ENCODE measurements around the gene NR2F2. TPM values are rescaled to one million over a fixed set of nuclear protein-coding genes. Genes with fewer than 3 reads are reported as not detected.
A peak's percentile ranks its signal among the peaks of the same experiment; 100 is the strongest.

NR2F2 gene
- total and polyA plus RNA-seq, 2 of the 13 experiments (the other 11 are each of a cell fraction or from before 2014, with no cell fraction given), result 3.5 to 4.7 TPM

DNA sequence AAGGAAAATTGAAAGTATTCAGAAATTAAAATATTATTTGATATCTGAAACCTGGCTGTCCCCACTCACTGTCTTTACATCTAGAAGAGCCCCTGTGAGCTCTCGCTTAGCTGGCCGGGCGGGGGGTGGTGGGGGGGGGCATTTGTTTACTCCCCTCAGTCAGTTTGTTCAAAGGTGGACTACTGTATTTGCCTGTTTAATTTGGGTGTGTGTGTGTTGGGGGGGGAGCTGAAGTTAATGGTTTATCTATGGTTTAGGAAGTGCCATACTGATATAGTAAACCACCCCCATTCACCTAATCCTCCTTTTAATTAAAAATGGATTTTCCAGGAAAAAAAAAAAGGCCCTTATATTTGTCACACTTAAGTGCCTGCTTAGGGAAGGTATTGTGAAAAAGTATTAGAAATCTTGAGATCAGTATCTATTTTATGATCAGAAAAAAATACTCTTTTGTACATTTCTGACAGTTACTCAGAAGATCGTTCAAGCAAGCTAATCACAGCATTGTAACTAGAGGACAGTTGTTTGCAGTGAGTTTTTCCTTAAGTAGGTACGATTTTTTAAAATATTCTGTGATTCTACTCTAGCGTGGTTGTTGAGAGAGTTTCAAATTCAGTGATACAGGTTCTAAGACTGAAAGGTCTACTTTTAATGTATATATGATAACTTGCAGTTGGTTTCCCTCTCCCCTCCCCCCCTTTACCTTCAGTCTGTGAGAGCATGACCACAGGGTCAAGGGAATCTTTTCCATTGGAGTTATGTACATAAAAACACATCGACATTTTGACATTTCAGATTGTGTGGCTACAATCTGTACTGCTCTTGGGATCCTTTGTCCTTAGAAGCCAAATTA, 8.5 kb downstream of the NR2F2 start (continued):
- TF ChIP-seq, protein P1, sequence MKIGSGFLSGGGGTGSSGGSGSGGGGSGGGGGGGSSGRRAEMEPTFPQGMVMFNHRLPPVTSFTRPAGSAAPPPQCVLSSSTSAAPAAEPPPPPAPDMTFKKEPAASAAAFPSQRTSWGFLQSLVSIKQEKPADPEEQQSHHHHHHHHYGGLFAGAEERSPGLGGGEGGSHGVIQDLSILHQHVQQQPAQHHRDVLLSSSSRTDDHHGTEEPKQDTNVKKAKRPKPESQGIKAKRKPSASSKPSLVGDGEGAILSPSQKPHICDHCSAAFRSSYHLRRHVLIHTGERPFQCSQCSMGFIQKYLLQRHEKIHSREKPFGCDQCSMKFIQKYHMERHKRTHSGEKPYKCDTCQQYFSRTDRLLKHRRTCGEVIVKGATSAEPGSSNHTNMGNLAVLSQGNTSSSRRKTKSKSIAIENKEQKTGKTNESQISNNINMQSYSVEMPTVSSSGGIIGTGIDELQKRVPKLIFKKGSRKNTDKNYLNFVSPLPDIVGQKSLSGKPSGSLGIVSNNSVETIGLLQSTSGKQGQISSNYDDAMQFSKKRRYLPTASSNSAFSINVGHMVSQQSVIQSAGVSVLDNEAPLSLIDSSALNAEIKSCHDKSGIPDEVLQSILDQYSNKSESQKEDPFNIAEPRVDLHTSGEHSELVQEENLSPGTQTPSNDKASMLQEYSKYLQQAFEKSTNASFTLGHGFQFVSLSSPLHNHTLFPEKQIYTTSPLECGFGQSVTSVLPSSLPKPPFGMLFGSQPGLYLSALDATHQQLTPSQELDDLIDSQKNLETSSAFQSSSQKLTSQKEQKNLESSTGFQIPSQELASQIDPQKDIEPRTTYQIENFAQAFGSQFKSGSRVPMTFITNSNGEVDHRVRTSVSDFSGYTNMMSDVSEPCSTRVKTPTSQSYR (CRISPR knock-in tag; IDR thresholded peaks at IDR 0.05; ENCODE audit: borderline replicate concordance), result peak; percentile 91
- TF ChIP-seq, protein P2, sequence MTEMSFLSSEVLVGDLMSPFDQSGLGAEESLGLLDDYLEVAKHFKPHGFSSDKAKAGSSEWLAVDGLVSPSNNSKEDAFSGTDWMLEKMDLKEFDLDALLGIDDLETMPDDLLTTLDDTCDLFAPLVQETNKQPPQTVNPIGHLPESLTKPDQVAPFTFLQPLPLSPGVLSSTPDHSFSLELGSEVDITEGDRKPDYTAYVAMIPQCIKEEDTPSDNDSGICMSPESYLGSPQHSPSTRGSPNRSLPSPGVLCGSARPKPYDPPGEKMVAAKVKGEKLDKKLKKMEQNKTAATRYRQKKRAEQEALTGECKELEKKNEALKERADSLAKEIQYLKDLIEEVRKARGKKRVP (CRISPR knock-in tag; IDR thresholded peaks at IDR 0.05), result no peak
- TF ChIP-seq MIER3 (CRISPR knock-in tag; IDR thresholded peaks at IDR 0.05; ENCODE audit: borderline replicate concordance), result peak; percentile 46; the same call in 1 of the 2 replicates
- TF ChIP-seq HDAC6 (IDR thresholded peaks at IDR 0.05; ENCODE audit: low read depth, low read length), result no peak
- TF ChIP-seq, protein P3, sequence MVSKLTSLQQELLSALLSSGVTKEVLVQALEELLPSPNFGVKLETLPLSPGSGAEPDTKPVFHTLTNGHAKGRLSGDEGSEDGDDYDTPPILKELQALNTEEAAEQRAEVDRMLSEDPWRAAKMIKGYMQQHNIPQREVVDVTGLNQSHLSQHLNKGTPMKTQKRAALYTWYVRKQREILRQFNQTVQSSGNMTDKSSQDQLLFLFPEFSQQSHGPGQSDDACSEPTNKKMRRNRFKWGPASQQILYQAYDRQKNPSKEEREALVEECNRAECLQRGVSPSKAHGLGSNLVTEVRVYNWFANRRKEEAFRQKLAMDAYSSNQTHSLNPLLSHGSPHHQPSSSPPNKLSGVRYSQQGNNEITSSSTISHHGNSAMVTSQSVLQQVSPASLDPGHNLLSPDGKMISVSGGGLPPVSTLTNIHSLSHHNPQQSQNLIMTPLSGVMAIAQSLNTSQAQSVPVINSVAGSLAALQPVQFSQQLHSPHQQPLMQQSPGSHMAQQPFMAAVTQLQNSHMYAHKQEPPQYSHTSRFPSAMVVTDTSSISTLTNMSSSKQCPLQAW (CRISPR knock-in tag; IDR thresholded peaks at IDR 0.05), result no peak
- peak; percentile 45 for TF ChIP-seq SRSF1 (optimal IDR thresholded peaks at IDR 0.05; ENCODE audit: low read depth, low read length)
- TF ChIP-seq GATA4 (IDR thresholded peaks at IDR 0.05; ENCODE audit: borderline replicate concordance, low read depth), result no peak
- 0 out of 2 replicates have a peak, but pooled peaks have one; percentile 59 for TF ChIP-seq MEIS1 (CRISPR knock-in tag; IDR thresholded peaks at IDR 0.05; ENCODE audit: borderline replicate concordance)
- 0 out of 2 replicates have a peak, but pooled peaks have one; percentile 34 for TF ChIP-seq MXD4 (CRISPR knock-in tag; IDR thresholded peaks at IDR 0.05)
- no peak for TF ChIP-seq POLR2AphosphoS2 (IDR thresholded peaks at IDR 0.05; ENCODE audit: low read depth, low read length)
- TF ChIP-seq PITX1 (CRISPR knock-in tag; IDR thresholded peaks at IDR 0.05), result peak; percentile 56
- no peak for TF ChIP-seq ZBTB42 (CRISPR knock-in tag; IDR thresholded peaks at IDR 0.05)
- TF ChIP-seq, protein P4, sequence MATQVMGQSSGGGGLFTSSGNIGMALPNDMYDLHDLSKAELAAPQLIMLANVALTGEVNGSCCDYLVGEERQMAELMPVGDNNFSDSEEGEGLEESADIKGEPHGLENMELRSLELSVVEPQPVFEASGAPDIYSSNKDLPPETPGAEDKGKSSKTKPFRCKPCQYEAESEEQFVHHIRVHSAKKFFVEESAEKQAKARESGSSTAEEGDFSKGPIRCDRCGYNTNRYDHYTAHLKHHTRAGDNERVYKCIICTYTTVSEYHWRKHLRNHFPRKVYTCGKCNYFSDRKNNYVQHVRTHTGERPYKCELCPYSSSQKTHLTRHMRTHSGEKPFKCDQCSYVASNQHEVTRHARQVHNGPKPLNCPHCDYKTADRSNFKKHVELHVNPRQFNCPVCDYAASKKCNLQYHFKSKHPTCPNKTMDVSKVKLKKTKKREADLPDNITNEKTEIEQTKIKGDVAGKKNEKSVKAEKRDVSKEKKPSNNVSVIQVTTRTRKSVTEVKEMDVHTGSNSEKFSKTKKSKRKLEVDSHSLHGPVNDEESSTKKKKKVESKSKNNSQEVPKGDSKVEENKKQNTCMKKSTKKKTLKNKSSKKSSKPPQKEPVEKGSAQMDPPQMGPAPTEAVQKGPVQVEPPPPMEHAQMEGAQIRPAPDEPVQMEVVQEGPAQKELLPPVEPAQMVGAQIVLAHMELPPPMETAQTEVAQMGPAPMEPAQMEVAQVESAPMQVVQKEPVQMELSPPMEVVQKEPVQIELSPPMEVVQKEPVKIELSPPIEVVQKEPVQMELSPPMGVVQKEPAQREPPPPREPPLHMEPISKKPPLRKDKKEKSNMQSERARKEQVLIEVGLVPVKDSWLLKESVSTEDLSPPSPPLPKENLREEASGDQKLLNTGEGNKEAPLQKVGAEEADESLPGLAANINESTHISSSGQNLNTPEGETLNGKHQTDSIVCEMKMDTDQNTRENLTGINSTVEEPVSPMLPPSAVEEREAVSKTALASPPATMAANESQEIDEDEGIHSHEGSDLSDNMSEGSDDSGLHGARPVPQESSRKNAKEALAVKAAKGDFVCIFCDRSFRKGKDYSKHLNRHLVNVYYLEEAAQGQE (IDR thresholded peaks at IDR 0.05; ENCODE audit: borderline replicate concordance in 1 of 2, low read depth in 1 of 2, low read length in 2 of 2), result peak in 1 of 2 experiments; percentile 21; a peak in 1 of 4 replicates
- no peak for TF ChIP-seq ZFP36 (IDR thresholded peaks at IDR 0.05; ENCODE audit: borderline replicate concordance, low read depth, low read length, partially characterized antibody)
- peak; percentile 15; the same call in 1 of the 2 replicates for TF ChIP-seq LCORL (IDR thresholded peaks at IDR 0.05)
- TF ChIP-seq LCORL (CRISPR knock-in tag; IDR thresholded peaks at IDR 0.05), result 0 out of 2 replicates have a peak, but pooled peaks have one; percentile 35
